PC-3 (cell line): ENCODE measurements around the gene SEMA3C. TPM values are rescaled to one million over a fixed set of nuclear protein-coding genes. Genes with fewer than 3 reads are reported as not detected.

ENCODE experiments used
- ATAC-seq: fragments of 200-7000 bp; cut with Tn5 transposase; 2 replicates; pipeline ENCODE4 v1.9.1; 2020; ENCODE audit warnings: mild to moderate bottlenecking, moderate library complexity
- BruUV-seq: library from RNA; stranded (reverse); fragments of 400-500 nt; replicated peaks from 2 replicates; lab custom pipeline; 2021; lab: Mats Ljungman, UMichigan
- CTCF ChIA-PET: fragments of 300-600 bp; sonication (Branson Sonifier 250); formaldehyde crosslinking; loops from one replicate; lab custom pipeline; 2022; ENCODE audit warnings: antibody characterized with exemption; lab: Charles Lee
- POLR2A ChIA-PET: fragments of 300-600 bp; sonication (Branson Sonifier 250); formaldehyde crosslinking; loops from one replicate; lab custom pipeline; 2022; ENCODE audit warnings: antibody characterized with exemption; ENCODE audit not compliant: unreplicated experiment; lab: Charles Lee
- DNase-seq: peaks from one replicate; pipeline ENCODE4 v3.0.0-alpha.2; 2015
- H2AFZ ChIP-seq: fragments of 300-600 bp; sonication (generic); 2 replicates; pipeline ENCODE4 v1.6.0; 2016; ENCODE audit warnings: antibody characterized with exemption, low read length
- H3F3A ChIP-seq: fragments of 300-600 bp; sonication (generic); one replicate; pipeline ENCODE4 v1.6.0; 2017; ENCODE audit warnings: antibody characterized with exemption, low read length, control low read depth, mild to moderate bottlenecking; ENCODE audit not compliant: unreplicated experiment
- H3K27ac ChIP-seq: fragments of 300-600 bp; sonication (generic); 2 replicates; pipeline ENCODE4 v1.5.1; 2016; ENCODE audit warnings: mild to moderate bottlenecking, low read length
- H3K27me3 ChIP-seq: fragments of 300-600 bp; sonication (generic); 2 replicates; pipeline ENCODE4 v1.6.1; 2016; ENCODE audit warnings: low read length, mixed read lengths
- H3K36me3 ChIP-seq: fragments of 300-600 bp; sonication (generic); 2 replicates; pipeline ENCODE4 v1.6.1; 2016; ENCODE audit warnings: low read depth, mixed run types, low read length, mixed read lengths
- H3K4me1 ChIP-seq: fragments of 300-600 bp; sonication (generic); 2 replicates; pipeline ENCODE4 v1.5.1; 2016; ENCODE audit warnings: low read length; ENCODE audit not compliant: insufficient read depth
- H3K4me2 ChIP-seq: fragments of 300-600 bp; sonication (generic); 2 replicates; pipeline ENCODE4 v1.6.0; 2016; ENCODE audit warnings: low read length
- H3K4me3 ChIP-seq: fragments of 300-600 bp; sonication (generic); 2 replicates; pipeline ENCODE4 v1.5.1; 2016; ENCODE audit warnings: mild to moderate bottlenecking, low read length, mixed read lengths
- H3K79me2 ChIP-seq: fragments of 300-600 bp; sonication (generic); 2 replicates; pipeline ENCODE4 v1.6.1; 2017; ENCODE audit warnings: low read length, mixed read lengths
- H3K9ac ChIP-seq: fragments of 300-600 bp; sonication (generic); 2 replicates; pipeline ENCODE4 v1.6.0; 2016; ENCODE audit warnings: mild to moderate bottlenecking, low read length
- H3K9me2 ChIP-seq: fragments of 300-600 bp; sonication (generic); replicated peaks from 2 replicates; pipeline ENCODE4 v1.6.1; 2016; ENCODE audit warnings: mixed run types, low read length, mixed read lengths
- H3K9me3 ChIP-seq: fragments of 300-600 bp; sonication (generic); 2 replicates; pipeline ENCODE4 v1.6.1; 2016; ENCODE audit warnings: low read length, mixed read lengths
- H4K20me1 ChIP-seq: fragments of 300-600 bp; sonication (generic); 2 replicates; pipeline ENCODE4 v1.6.1; 2016; ENCODE audit warnings: low read length, mixed read lengths
- CTCF ChIP-seq: fragments of 300-600 bp; sonication (generic); conservative IDR thresholded peaks from 2 replicates; pipeline ENCODE4 v1.5.1; 2017; ENCODE audit warnings: antibody characterized with exemption, low read depth, mild to moderate bottlenecking, low read length
- EZH2 ChIP-seq: fragments of 300-600 bp; sonication (generic); IDR thresholded peaks from one replicate; pipeline ENCODE4 v1.6.1; 2017; ENCODE audit warnings: antibody characterized with exemption, mild to moderate bottlenecking, low read length; ENCODE audit not compliant: unreplicated experiment
- EZH2phosphoT487 ChIP-seq: fragments of 300-600 bp; sonication (generic); IDR thresholded peaks from 2 replicates; pipeline ENCODE4 v1.6.1; 2018; ENCODE audit warnings: mild to moderate bottlenecking, antibody characterized with exemption, low read length, borderline replicate concordance
- intact Hi-C: fragments of 100-400 bp; cut with micrococcal nuclease; formaldehyde crosslinking; loops from 2 replicates; pipeline ENCODE4 v1.9.0; 2023
- total RNA-seq: library from RNA; depleted of rRNA; stranded (reverse); fragments of >200 nt; gene quantifications from 2 replicates; pipeline ENCODE4 v1.2.3, GENCODE V29; 2014

The SEMA3C gene
- total RNA-seq, 1 experiment from 2014 or later: 28.0 TPM

DNA sequence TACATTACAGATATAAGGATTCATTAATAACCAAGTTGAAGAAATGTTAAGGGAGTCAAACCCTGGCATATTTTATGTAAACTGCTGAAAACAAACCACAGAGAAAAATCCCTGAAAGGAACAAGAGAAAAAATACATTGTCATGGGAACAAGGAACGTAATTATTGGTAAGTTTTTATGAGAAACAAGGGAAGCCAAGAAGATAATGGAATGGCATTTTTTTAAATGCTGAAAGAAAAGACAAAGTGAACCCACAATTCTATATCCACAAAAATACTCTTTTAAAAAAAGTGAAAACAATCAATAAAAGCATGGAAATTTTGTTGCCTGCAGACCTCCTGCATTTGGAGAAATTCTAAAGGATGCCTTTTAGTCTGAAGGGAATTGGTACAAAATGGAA, 144.0 kb downstream of the SEMA3C start:
- no peaks in the 10 kb centered on the region for H3K79me2 ChIP-seq
- no peak for DNase-seq
- no peak overlapping the region for H3K4me3 ChIP-seq
- H3K27ac ChIP-seq: no peak overlapping the region
- POLR2A ChIA-PET: no interaction called here
- intact Hi-C loops: no loop called here
- no peaks in the 10 kb centered on the region for H3K9me3 ChIP-seq
- no peak overlapping the region for H2AFZ ChIP-seq
- H3K36me3 ChIP-seq: peaks cover 12% of the 10 kb centered on the region; the same call in 1 of the 2 replicates
- no peak overlapping the region for H3K9ac ChIP-seq
- no peaks in the 10 kb centered on the region for H3K9me2 ChIP-seq
- no peak for TF ChIP-seq CTCF
- no peak for TF ChIP-seq EZH2
- no peak for TF ChIP-seq EZH2phosphoT487
- H3K27me3 ChIP-seq: no peaks in the 10 kb centered on the region
- H3K4me1 ChIP-seq: peaks cover 26% of the 10 kb centered on the region
- ATAC-seq: no peak
- BruUV-seq: no TSS peak
- no peaks in the 10 kb centered on the region for H3F3A ChIP-seq
- H3K4me2 ChIP-seq: no peak overlapping the region
- CTCF ChIA-PET: no interaction called here
- H4K20me1 ChIP-seq: no peaks in the 10 kb centered on the region

DNA sequence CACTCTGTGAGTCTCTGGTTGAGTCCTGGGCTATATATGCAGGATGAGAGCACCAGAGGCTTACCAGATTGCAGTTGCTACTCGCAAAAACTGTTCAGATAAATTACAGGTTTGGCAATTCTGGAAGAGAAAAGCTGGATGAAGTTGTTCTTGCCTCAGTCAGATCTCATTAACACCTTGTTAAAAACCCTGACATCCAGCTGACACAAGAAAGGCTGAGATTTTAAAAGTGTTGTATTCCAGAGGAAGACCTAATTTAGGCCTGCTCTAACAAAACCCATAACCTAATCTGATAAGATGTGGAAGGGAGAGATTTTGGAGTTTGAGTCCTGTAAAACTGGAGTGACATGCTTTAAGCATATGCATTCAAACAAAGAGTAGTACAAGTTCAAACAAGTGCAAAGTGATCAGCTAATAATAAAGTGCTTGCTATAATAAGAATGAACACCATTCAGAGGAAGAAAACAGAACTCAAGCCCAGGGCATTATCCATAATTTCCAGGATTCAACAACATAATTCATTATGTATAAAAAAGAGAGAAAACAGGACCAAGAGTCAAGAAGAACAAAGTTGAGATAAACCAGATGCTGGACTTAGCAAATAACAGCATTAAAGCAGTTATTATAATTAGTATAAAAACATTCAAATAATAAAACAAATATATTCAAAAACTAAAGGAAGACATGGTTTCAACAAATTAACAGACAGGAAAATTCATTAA, 144.9 kb downstream of the SEMA3C start:
- H3K27ac ChIP-seq: no peak overlapping the region
- H3K4me2 ChIP-seq: no peak overlapping the region
- ChIA-PET CTCF (no interaction called here), POLR2A (interaction anchor here (0.6 kb wide), 1 partner anchor 883 kb away, joined by 10 read pairs; no protein-coding TSS in a partner anchor)
- no peaks in the 10 kb centered on the region for H4K20me1 ChIP-seq
- H3K9me2 ChIP-seq: no peaks in the 10 kb centered on the region
- no peaks in the 10 kb centered on the region for H3K27me3 ChIP-seq
- no TSS peak for BruUV-seq
- peaks cover 12% of the 10 kb centered on the region; the same call in 1 of the 2 replicates for H3K36me3 ChIP-seq
- H3K9me3 ChIP-seq: no peaks in the 10 kb centered on the region
- H3K4me3 ChIP-seq: no peak overlapping the region
- peaks cover 17% of the 10 kb centered on the region for H3K4me1 ChIP-seq
- no peak overlapping the region for H3K9ac ChIP-seq
- DNase-seq: no peak
- no peaks in the 10 kb centered on the region for H3K79me2 ChIP-seq
- TF ChIP-seq EZH2phosphoT487 (no peak), EZH2 (no peak), CTCF (no peak)
- H3F3A ChIP-seq: no peaks in the 10 kb centered on the region
- ATAC-seq: no peak
- H2AFZ ChIP-seq: no peak overlapping the region
- intact Hi-C loops: no loop called here

DNA sequence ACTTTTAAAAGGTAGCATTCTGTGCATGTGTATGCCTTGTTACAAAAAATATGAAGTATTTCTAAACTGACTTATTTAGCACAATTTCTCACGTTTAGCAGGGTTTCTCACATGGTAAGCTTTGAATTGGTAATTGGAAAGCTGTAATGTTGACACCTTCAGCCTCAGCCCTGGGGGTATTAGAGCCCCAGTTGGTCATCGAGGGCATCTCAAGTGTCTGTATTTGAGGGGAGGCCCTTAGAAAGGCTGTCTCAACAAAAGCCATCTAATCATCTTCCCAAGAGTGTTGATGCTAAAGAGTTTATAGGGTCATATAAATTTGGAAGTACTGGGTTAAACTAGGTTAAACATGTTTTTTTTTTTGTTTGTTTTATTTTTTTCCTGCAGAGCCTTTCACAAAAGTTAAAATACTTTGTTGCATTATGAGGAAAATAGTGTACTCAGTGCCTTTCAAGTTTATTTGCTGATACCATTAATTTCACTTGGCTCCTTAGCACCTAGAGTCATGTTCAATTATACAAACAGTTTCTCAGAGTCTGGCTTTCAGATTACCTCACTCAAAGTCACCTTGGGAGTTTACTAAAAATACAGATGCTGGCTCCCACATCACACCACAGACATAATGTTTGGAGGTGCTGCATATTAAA, 146.4 kb downstream of the SEMA3C start:
- Histone ChIP-seq H3K9ac (no peak overlapping the region), H3K36me3 (peaks cover 5% of the 10 kb centered on the region; the same call in 1 of the 2 replicates), H3K9me2 (no peaks in the 10 kb centered on the region), H3K27me3 (no peaks in the 10 kb centered on the region), H3K27ac (no peak overlapping the region), H3K4me1 (peaks cover 15% of the 10 kb centered on the region), H4K20me1 (no peaks in the 10 kb centered on the region), H3K4me3 (no peak overlapping the region), H3F3A (no peaks in the 10 kb centered on the region), H3K4me2 (no peak overlapping the region), H3K9me3 (no peaks in the 10 kb centered on the region), H3K79me2 (no peaks in the 10 kb centered on the region), H2AFZ (no peak overlapping the region)
- no peak for ATAC-seq
- POLR2A ChIA-PET: interaction anchor here (0.6 kb wide), 1 partner anchor 138 kb away, joined by 3 read pairs; no protein-coding TSS in a partner anchor
- CTCF ChIA-PET: no interaction called here
- no TSS peak for BruUV-seq
- TF ChIP-seq EZH2 (no peak), CTCF (no peak), EZH2phosphoT487 (no peak)
- intact Hi-C loops: no loop called here
- DNase-seq: no peak
